Astrocyte of the hippocampus (primary cell): ENCODE data around the gene DDA1.
A peak's percentile ranks its signal among the peaks of the same experiment; 100 is the strongest.
"Not testable (repeated sequence)": the region's sequence is repeated elsewhere in the genome, so short reads cannot be mapped to it uniquely, and the experiment has no call there.

Source experiments
- DNase-seq: peaks from one replicate; pipeline ENCODE4 v3.0.0; 2011; ENCODE audit warnings: low read depth, low spot score

Gene DDA1

DNA sequence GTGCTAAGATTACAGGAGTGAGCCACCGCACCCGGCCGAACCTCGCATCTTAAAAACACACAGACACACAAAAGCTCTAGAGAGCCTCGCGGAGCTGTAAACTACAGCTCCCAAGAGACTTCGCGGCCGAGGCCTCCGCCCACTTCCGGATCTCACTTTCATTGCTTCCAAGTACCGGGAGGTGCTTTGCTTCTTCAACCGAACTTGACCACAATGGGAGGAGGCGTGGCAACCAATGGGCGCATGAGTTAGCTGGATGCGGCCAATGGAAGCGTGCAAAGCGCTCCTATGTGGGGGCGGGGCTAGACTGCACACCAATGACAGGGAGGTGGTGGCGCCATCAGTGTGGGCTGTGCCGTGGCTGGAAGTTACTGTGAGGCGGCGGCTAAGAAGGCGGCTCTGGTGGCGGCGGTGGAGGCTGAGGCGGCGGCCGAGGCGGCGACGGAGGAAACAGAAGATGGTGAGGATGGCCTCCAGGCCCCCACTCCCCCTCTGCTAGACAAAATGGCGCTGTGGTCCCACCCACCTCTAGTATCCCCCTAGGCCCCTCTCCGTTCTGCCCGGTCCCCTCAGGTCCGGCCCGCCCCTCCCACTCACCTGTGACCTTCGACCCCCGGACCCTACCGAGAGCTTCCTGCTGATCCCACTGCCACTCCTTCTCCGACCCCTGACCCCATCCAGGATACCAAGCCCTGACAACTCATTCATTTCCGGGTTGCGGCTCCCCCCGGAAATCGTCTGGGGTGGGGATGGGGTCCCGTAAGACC, at the start of gene DDA1:
Gene DDA1 (plus strand): TSS at position 366 of the 767 bp plus-strand sequence. CDS start 92 bp downstream, at position 458.
- DNase-seq, result peak; percentile 100

DNA sequence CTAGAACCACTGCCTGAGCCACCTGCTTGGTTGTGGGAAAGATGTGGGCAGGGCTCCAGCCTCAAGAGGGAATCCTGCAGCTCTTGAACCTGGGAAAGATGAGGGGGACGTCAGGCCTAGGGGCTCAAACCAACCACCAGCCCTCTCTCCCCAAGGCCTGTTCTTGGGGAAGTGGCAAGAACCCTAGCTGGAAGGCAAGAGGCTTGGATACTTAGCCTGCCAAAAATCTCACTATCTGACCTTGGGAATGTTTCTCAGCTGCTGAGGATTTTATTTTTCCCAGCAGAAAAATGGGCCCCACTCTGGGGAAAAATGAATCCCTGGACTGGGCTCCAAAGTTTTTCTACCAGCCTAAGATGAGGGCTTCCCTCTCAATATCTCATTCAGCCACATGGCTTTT, 49.4 kb upstream of the DDA1 start:
- DNase-seq, result no peak

DNA sequence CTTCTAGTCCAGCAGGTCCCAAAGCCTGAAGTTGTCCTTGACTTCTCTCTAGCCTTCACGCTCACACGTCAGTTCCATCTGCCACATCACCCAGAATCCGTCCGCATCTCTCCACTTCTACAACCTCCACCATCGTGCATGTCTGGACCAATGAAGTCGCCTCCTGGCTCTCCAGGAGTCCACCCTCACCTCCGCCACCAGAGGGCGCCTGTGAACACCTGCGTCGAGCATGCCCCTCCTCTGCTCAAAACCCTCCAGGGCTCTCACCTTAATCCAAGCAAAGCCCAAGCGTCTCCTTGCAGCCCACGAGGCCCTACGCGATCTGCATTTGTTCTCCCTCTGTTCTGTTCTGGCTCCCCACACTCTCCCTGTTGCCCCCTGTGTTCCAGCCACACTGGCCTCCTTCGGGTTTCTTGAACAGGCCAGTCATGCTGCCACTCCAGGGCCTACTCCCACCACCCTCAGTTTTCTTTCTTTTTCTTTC, 48.5 kb upstream of the DDA1 start:
- peak; percentile 72 for DNase-seq

DNA sequence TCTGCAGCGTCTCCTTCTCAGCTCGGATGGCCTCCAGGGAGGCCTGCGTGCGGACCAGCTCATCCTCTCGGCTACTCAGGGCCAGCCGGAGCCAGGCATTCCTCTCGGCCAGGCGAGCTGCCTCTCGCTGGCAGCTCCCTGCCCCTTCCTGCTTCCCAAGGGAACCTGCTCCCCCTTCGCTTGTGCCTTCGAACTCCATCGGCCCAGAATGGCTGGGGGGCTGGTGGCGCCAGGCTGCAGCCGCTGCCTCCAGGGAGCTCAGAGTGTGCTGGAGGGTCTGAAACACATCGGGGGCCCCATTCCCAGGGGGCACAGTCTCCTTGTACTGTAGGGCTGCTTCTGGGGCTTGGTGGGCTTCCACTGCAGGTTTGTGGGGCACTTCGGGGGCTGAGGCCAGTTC, 46.8 kb upstream of the DDA1 start:
- DNase-seq, result no peak

DNA sequence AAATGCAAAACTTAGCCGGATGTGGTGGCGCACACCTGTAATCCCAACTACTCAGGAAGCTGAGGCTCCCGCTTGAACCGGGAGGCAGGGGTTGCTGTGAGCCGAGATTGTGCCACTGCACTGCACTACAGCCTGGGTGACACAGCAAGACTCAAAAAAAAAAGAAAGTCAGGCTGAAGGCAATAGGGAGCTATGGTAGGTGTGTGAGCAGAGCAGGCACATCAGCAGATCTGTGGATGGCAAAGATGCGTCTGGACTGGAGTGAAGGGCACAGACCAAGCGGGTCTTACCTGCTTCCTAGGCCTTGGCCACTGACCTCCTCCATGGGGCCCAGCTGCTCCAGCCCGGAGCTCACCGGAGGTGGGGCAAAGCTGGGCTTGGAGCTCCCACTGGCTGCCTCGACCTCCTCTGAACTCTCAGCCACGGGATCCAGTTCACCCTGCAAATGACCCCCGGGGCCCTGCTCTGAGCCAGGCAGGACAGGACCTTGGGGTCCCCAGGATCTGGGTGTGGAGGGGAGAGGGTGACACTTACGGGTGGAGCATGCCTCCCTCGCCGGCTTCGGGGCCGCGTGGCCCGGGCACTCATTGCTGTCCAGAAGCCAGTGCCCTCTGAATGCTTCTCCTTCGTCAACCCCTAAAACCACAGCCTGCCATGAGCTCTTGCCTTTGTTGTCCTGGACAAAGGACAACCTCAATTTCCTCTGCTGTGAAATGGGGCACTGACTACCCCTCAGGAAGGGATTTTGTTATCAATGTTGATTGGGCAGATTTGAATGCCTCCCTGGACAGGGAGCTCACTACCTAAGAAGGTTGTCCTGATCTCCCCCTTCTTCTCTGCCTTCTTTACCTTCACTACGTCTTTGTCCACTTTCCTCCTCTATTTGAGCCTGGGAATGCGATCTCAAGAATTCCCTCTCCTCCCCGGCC, 45.4 kb upstream of the DDA1 start:
- no peak for DNase-seq

GRCh38 chr19:17264641-17264979, 44.8 kb upstream of the DDA1 start, which contains the start of gene USHBP1:
Gene USHBP1, minus strand, starts transcription at chr19:17264745. Its CDS starts 446 bp downstream, at chr19:17264299.
- no peak for DNase-seq

GRCh38 chr19:17266026-17266425, 43.3 kb upstream of the DDA1 start:
- no peak for DNase-seq

DNA sequence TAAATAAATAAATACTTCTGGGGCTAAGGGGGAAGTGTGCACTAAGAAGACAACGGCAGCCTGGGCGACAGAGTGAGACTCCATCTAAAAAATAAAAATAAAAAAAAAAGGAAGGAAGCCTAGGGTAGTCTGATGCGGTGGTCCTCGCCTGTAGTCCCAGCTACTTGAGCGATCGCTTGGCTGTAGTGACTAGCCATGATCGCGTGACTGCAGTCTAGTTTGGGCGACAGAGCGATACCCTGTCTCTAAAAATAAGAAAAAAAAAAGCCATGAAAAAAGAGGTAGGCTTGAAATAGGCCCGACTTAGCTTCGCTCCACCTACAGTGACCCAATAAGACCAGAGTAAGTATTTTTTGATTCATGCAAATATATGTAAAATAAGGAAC, 42.8 kb upstream of the DDA1 start:
- DNase-seq, result no peak

- peak; percentile 99 for DNase-seq
These were observed 42.2 kb upstream of the DDA1 start, which contains the start of gene BABAM1 for GRCh38 chr19:17266975-17267788. Gene BABAM1, plus strand, starts transcription at chr19:17267443. Its CDS starts 1,364 bp downstream, at chr19:17268807.

DNA sequence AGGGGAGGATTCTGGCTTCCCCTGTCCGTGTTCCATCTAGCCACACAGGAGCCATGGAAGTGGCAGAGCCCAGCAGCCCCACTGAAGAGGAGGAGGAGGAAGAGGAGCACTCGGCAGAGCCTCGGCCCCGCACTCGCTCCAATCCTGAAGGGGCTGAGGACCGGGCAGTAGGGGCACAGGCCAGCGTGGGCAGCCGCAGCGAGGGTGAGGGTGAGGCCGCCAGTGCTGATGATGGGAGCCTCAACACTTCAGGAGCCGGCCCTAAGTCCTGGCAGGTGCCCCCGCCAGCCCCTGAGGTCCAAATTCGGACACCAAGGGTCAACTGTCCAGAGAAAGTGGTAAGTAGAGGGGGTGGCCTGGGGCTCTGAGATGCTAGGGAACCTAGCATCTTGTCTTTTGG, 40.6 kb upstream of the DDA1 start:
- no peak for DNase-seq

DNA sequence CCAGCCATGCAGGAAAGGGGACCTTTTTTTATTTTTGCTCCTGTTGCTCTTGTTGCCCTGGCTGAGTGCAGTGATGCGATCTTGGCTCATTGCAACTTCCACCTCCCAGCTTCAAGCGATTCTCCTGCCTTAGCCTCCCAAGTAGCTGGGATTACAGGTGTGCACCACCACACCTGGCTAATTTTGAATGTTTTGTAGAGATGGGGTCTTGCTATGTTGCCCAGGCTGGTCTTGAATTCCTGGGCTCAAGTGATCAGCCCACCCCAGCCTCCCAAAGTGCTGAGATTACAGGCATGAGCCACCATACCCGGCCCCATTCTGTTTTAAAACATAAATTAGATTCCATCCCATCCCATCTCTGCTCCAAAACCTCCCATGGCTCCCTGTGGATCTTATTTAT, 34.5 kb upstream of the DDA1 start:
- DNase-seq, result not testable (repeated sequence)

- DNase-seq, result no peak
These were observed 33.8 kb upstream of the DDA1 start for GRCh38 chr19:17275441-17276175.

DNA sequence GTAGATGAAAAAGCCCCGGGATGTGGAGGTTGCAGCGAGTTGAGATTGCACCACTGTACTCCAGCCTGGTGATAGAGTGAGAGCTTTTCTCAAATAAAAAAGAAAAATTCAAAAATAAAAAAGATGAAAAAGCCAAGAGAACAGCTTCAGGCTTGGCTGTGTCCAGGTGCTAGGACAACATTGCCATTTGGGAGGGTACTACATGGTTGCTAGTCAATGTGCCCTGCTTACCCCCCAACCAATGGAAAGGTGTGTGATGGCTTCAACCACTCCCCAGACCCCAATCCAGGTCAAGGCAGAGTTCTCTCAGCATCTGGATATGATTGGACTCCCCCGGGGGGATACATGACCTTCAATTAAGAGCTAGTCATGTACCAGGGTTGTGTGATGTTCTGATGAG, 29.9 kb upstream of the DDA1 start:
- DNase-seq, result no peak

- DNase-seq, result peak; percentile 54
These were observed 27.7 kb upstream of the DDA1 start, which contains the start of gene ANKLE1 for GRCh38 chr19:17281391-17282304. Gene ANKLE1, plus strand, starts transcription at chr19:17281901. Its CDS starts 20 bp downstream, at chr19:17281921.

- DNase-seq, result peak; percentile 93
These were observed 26.8 kb upstream of the DDA1 start for GRCh38 chr19:17282488-17283125.

- DNase-seq, result no peak
These were observed 25.8 kb upstream of the DDA1 start for GRCh38 chr19:17283504-17283996.

- DNase-seq, result no peak
These were observed 23.8 kb upstream of the DDA1 start for GRCh38 chr19:17285415-17286135.

DNA sequence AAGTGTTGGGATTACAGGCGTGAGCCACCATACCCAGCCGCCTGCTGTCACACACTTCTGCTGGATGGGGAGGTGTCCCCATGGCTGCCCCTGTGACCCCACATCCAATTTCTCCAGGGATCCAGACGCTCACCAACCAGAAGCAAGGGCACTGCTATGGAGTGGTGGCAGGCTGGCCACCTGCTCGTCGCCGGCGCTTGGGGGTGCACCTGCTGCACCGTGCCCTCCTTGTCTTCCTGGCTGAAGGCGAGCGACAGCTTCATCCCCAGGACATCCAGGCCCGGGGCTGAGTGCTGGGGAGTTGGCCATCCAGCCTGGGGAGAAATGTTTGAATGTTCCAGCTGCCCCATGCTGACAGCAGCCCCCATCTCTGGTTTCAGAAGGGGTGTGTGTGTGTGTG, 23.1 kb upstream of the DDA1 start:
- no peak for DNase-seq
